ENCODE results near the gene ARHGEF1.
A peak's percentile ranks its signal among the peaks of the same experiment; 100 is the strongest.
"Not testable (repeated sequence)": the region's sequence is repeated elsewhere in the genome, so short reads cannot be mapped to it uniquely, and the experiment has no call there.

The ARHGEF1 gene

DNA sequence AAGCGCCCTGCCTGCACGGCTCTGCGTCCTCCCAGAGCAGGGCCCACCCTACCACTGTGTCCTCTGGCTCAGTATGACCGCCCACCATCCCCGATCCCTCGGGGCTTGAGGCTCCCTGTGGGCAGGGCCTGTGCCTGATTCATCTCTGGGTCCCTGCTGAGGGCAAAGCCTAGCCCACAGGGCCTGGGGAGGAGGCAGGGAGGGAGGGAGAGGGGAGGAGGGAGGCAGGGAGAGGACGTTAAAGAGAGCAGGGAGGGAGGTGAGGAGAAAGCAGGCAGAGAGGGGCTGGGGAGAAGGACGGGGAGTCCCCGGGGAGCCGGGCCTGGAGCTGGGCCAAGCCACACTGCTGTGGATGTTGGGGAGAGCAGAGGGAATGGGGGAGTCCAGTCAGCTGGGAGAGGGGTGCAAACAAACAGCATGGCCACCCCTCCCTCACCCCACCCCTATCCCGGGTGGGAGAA lies 49.3 kb downstream of the ARHGEF1 start:
- no peak for DNase-seq (ENCODE audit: low spot score)

DNA sequence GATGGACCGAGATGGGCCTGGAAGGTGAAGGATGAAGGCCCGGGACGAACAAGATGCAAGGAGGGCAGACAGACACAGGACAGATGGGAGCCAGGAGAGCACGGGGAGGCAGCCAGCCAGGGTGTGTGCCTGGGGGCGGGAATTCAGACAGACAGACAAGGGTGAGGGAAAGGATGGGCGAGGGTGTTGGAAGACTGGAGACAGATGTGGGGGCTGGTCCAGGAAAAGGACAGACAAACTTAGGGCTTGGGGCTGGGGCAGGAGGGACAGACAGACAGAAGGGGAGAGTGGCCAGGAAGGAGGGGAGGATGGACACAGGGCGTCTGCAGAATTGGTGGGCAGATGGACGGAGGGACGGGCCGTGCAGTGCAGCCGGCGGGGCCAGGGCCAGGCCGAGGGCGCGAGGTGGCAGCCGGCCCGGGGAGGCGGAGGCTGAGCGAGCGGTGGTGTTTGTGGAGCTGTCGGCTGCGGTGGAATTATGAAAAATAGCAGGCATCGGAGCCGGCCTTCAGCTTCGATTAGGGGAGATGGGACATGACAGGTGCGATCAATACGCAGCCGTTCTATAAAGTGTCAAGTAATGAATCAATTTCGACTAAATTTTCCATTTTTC lies 49.8 kb downstream of the ARHGEF1 start:
- no peak for DNase-seq (ENCODE audit: low spot score)

DNA sequence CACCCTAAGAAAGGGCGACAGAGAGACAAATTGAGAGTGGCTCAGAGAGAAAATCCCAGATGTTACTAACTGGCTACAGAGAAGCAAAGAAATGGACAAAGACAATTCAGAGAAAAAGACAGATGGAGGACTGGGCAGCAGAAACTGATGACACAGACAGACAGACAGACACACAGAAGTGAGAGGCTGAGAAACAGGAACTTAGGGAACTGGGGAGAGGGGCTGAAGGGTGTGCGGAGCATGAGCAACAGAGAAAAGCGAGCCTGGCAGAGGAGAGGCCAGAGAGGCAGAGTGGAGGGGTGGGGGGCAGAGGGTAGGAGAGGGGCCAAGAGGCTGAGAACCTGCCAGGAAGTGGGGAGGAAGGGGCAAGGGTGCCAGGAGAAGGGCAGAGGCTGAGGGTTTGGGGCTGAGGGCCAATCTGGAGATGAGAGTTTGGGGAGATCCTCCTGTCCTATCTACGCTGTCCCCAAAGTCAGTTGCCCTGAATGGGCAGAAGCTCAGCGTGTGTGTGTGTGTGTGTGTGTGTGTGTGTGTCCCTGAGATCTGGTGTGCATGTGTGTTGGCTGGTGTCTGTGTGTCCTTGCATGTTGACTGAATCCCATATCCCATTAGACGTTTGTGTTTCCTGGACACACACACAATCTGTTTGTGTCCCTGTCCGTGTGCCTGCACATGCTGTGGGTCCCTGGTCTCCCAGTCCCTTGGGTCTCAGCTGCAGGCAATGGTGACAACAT lies 50.9 kb downstream of the ARHGEF1 start:
- no peak for DNase-seq (ENCODE audit: low spot score)

DNA sequence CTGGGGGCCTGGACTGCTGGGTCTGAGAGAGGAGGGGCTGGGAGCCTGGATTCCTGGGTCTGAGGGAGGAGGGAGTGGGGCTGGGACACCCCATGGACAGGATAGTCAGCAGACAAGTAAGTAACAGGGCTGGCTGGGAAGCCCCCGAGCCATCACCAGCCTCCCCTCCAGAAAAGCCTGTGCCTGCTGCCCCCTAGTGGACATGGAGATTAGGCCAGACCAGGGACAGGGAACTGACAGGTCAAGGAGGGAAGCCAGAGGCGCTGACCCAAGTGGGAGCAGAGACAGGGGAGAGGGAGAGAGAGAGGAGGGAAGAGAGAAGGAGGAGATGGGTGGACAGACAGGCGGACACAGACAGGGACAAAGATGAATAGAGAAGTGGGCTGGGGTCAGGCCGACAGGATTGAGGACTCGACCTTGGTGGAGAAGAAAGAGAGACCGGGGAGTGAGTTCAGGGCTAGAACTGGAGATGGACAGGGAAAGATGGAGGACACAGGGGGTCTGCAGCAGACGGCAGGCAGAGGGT lies 51.9 kb downstream of the ARHGEF1 start:
- DNase-seq (ENCODE audit: low spot score), result peak; percentile 83

DNA sequence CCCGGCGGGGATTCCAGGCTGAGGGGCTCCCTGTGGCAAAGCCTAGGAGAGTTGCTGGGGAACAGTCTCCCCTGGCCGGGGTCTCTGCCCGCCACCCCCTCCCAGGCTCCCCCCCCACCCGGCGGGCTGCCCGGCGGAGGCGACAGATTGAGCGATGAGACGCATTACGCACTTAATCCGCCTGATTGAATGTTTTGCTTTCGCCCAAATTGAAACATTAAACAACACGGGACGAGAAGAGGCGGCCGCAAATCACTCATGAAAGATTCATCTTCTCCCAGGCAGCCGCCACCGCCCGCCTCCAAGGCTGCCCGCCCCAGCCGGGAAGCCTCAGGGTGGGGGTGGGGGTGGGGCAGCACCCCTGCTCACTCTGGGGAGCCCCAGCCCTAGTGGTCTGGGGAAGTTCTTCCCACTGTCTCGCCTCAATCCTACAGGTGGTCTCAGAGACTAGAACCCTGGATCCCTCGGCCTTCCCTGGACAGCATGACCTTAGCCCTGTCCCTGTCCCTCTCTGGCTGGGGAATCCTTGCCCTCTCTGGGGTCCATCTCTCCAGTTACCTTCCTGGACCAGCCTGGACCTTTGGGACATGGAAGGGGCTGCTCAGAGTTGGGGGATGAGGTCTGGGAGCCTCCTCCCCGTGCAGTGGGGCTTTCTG lies 52.9 kb downstream of the ARHGEF1 start:
- DNase-seq (ENCODE audit: low spot score), result no peak

DNA sequence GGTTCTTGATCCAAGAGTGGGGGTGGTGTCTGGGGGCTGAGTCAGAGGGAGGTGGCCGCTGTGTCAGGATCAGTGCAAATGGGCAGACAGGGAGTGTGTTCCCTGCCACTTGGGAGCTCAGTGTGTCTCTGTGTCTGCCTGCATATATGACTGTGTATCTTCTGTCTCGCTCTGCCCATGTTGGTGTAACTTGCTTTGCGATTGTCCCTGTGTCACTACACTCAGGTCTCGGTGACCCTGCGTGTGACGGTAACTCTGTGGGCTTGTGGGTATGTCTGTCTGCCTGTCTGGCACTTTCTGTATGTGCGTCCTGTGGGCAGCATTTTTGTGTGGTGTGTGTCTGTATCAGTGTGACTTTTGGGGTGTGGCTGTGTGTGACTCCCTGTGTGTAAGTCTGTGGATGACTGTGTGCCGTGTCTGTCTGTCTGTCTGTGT lies 53.4 kb downstream of the ARHGEF1 start:
- DNase-seq (ENCODE audit: low spot score), result peak; percentile 80

DNA sequence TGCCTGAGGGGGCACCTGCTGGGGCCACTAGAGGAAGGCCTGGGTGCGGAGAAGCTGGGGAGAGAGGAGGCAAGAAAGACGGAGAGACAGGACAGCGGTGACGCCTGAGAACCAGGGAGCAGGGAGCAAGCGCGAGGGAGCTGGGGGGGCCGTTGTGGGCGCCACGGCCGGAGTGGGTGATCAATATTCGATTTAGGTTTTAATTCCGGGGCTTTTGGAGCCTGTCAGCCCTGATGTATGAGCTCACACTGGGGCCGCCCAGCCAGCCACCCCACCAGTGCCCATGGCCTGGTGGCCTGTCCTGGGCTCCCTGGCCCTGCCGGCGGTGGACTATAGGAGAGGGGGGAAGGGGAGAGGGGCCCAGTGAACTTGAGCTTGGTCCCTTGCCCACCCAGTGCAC lies 54.0 kb downstream of the ARHGEF1 start:
- DNase-seq (ENCODE audit: low spot score), result no peak

DNA sequence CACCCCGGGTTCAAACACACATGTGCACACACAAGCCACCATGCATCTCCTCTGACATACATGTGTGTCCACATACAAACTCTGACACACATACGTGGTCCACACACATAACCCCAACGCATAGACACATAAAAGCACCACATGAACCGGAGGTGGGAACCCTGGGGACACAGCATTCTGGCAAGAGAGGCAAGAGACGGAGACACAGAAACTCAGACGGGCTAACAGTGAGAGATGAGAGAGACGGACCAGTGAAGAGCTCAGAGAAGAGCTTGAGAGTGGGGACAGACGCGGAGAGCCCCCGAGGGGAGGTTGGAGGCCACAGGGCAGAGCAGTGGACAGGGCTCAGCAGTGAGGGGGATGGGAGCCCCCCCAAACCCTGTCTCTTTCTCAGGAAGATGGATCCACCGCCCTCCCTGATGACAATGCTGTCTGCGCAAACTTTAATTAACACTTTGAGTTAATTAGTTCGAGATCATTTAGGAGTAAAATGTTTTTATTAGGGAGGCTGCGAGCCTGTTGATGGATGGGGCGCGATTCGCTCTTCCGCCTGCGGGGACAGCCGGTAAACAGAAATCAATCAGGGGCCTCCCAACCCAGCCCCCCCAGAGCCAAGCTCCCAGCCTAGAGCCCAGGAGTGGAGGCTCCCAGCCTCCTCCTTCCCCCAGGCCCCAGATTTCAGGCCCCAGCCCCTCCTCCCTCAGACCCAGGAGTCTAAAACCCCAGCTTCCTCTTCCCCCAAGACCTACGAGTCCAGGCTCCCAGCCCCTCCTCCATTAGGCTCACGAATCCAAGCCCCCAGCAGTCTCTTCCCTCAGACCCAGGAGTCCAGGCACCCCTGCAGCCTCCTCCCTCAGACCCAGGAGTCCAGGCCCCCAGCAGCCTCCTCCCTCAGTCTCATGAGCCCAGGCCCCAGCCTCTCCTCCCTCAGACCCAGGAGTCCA lies 54.8 kb downstream of the ARHGEF1 start:
- DNase-seq (ENCODE audit: low spot score), result no peak

DNA sequence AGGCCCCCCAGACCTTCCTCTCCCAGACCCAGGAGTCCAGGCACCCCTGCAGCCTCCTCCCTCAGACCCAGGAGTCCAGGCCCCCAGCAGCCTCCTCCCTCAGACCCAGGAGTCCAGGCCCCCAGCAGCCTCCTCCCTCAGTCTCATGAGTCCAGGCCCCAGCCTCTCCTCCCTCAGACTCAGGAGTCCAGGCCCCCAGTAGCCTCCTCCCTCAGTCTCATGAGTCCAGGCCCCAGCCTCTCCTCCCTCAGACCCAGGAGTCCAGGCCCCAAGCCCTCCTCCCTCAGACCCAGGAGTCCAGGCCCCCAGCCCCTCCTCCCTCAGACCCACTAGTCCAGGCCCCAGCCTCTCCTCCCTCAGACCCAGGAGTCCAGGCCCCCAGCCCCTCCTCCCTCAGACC lies 56.2 kb downstream of the ARHGEF1 start:
- not testable (repeated sequence) for DNase-seq (ENCODE audit: low spot score)

DNA sequence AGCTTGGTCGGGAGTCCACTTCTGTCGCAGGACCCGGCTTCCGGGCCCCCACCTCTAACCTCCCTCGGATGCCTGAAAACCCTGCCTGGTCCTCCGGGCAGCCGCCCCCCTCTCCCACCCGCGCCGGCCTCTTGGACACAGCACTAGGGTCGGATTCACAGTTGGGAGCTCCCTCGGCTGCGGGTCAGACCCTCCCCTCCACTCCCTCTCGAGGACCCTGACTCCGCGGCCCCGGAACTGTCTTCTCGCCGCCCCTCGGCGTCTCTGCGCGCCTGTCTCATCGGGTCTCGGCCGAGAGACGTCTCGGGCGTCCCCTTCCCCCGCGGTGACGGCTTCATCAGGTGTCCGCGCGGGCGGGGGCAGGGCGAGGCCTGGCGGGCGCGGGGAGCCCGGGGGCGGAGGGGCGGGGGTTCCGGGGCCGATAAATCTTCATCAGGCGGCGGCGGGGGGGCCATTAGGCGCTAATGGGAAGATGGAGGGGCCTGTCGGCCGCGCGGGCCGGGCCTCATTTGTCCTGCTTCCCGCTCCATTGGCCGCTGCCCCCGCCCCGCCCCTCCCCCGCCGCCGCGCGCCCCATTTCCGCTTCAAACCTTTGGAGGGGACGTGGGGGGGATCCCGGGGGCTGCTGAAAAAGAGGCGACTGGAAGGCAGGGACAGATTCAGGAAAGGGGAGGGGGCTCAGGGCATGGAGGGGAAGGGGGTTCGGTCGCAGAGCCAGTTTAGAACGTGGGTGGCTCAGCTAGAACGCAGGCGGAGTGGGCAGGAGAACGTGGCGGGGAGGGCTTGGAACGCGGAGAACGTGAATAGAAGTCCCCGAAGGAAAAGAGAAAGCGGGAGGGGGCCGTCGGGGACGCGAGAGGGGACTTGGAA lies 57.1 kb downstream of the ARHGEF1 start:
- no peak for DNase-seq (ENCODE audit: low spot score)

DNA sequence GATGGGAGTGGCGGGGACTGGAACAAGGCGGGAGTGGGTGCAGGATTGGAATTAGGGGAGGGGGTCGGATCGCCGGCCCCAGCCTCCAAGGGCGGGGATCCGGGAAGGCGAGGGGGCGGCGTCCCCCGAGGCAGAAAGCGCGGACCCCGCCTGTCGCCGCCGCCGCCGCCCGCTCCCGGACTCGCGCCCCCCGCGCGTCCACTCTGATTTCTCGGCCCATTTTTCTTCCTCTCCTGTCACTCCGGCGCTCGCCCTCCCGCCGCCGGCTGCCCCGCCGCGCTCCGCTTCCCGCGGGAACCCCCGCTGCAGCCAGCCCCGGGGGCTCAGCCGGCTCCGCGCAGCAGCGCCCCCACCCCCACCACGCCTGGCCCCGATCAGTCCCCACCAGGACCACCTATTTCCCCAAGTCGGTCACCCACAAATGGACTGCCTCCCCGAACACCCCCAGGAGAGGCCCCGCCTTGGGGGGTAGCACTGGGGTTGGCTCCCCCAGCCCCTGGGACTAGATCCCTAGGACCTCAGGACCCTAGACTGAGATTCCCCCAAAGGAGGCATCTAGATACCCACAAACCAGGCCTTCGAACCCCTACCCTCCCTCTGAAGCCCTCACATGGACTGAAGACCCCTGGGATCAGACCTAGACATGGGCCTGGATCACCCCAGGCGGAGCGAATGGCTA lies 57.9 kb downstream of the ARHGEF1 start:
- no peak for DNase-seq (ENCODE audit: low spot score)

DNA sequence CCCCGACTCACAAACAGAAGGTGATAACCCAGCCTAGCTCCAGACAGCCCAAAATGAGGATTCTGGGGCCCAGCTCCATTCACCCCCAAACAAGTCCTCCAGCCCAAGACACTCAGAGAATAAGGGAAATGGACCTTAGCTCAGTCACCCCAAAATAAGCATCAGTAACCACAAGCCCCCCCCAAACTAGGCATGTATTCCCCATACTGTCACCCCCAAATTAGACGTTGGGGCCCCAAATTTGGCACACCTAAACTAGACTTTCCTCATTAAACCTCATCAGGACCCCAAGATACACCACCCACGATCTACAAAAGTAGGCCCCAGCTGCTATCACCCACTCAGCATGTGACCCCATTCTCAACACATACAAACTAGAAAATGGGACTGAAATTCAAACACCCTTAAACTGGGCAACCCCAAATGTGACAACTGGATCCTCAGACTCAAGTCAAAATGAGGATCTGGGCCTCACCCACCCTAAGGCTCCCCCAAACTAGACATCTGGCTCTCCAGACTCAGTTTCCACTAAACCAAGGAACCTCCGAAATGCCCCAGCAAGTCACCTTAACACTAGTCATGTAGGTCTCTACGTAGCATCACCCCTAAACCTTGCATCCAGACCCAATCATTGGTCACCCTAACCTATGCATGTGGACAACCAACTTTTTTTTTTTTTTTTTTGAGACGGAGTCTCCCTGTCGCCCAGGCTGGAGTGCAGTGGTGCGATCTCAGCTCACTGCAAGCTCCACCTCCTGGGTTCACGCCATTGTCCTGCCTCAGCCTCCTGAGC lies 58.6 kb downstream of the ARHGEF1 start:
- DNase-seq (ENCODE audit: low spot score), result no peak

DNA sequence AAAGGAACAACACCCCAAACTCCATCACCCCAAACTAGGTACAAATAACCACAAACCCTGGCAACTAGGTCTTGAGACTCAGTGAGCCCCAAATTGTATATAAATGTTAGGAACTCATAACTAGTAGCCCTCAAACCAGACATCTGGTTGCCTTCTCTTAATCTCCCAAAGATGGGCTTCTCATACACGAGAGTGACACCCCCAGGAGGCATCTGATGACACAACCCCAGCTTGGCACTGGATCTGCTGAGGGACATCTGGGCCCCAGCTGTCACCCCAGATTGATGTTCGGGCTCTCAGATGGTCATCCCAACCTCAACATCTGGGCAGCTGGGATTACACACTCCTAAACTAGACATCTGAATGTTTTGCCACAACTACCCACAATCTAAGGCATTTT lies 61.4 kb downstream of the ARHGEF1 start:
- DNase-seq (ENCODE audit: low spot score), result peak; percentile 24

DNA sequence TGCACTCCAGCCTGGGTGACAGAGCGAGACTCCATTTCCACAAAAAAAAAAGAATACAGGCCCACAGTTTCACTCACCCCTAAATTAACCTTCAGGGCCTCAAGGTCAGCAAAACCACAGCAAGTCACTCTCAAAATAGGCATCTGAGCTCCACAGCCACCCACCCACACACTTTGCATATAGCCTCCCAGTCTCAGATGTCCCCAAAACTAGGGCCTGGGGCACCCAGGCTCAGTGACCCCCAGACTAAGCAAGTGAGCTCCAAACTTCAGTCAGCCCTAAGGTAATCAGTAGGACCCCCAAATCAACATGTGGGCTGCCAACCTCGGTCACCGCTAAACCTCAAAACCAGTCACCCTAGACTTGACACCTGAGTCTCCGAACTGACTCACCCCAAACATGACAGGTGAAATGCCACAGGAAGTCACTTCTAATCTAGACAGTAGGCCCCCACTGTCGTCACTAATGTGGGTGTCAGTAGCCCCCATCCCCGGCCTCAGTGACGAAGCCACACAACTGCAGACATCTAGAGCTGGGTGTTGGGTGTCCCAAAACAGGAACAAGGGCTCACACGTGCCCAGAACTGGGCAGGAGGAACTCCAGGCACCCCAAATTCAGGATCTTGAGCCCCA lies 62.3 kb downstream of the ARHGEF1 start:
- DNase-seq (ENCODE audit: low spot score), result peak; percentile 94

DNA sequence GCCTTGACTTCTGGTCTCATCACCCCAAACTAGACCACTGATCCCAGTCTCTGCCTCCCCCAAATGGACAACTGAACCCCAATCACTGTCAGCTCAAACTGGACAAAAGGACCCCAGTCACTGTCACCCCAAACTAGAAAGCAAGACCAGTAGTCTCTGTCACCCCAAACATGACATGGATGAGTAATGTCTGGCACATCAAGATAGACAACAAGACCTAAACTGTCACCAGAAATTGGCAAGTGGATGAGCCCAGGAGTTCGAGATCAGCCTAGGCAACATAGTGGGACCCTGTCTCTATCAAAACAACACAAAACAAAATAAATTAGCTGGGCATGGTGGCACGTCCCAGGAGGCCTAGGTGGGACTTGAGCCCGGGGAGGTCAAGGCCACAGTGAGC lies 64.1 kb downstream of the ARHGEF1 start:
- DNase-seq (ENCODE audit: low spot score), result peak; percentile 43

DNA sequence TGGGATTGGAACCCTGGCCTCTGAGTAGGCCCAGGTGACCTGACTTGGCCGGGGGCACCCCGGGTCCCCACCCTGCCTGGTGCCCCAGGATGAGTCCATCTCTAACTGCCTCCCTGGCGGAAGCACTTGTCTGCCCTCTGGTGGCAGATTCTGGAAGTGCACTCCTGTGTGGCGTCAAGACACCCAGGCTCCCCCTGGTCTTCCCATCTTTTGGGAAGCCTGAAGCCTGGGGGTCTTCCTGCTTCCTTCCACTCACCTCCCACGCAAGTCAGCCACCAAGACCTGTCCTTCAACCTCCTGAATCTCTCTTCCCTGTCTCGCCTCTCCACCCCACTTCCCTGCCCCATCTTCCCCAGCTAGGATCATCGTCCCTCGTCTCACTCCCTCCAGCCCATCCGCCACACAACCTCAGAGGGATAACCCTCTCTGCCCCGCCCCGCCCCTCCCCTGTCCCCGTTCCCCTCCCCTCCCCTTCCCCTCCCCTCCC lies 68.7 kb downstream of the ARHGEF1 start:
- peak; percentile 90 for DNase-seq (ENCODE audit: low spot score)

DNA sequence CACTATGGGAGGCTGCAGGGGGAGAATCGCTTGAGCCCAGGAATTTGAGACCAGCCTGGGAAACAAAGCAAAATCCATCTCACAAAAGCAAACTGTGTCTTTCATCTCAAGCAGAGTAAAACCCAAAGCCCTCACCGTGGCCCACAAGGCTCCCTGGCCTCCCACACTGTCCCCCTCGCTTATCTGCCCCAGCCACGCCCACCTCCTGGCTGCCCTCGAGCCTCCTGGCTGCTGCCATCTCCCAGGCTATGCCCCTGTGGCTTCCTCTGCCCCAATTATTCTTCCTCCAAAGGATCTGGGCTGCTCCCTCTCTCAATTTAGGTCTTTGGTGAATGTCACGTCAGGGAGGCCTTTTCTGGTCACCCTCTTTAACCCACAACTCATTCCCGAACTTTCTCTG lies 72.5 kb downstream of the ARHGEF1 start:
- no peak for DNase-seq (ENCODE audit: low spot score)

DNA sequence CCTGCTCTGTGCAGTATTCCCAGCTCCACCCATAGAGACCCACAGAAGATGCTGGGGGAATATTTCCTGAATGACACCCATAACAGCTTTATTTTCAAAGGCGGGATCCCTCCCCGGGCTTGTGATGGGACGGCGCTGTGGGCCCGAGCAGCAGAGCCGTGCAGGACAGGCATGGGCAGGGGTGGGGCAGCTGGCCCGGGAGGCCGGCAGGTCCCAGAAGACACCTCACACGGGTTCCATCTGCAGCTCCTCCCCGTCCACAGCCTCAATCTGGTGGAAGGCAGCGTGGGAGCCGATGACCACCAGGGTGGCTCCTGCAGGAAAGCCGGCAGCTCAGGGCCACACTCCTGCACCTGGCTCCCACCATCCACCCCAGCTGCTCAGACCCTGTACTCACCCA lies 73.6 kb downstream of the ARHGEF1 start:
- DNase-seq (ENCODE audit: low spot score), result no peak

Data from CD4-positive, alpha-beta T cell treated with Interleukin-2 at 100 ng/mL for 4 hours (primary cell).